Adipose tissue (tissue), 3 donors: Measurements from ENCODE around the gene GPR65. TPM values are rescaled to one million over a fixed set of nuclear protein-coding genes. Genes with fewer than 3 reads are reported as not detected.

Experiments
- polyA plus RNA-seq, 3 donors: library from polyadenylated mRNA; stranded (reverse); fragments of 200-250 nt; gene quantifications; one replicate each; pipeline ENCODE4 v1.2.3, GENCODE V29; 2013
- donor health status: healthy with polysubstance abuse.
- donor health status: Bipolar disorder and iron deficiency.
- donor health status: healthy.

The GPR65 gene
- polyA plus RNA-seq, 3 donors, result 0.22 to 0.95 (median 0.56) TPM

Other genes with a start within 250 kb of the GPR65 start
- 10 to 100 TPM in 1 of 3 donors, 1 to 10 TPM in 2; 7.5 to 11.2 (median 8.3) TPM for gene GALC, start 12.0 kb upstream of the GPR65 start, polyA plus RNA-seq